Activated T-helper 2 cell treated with anti-CD3 and anti-CD28 coated beads, Interferon-gamma antibody, Interleukin-2, Interleukin-4, amounts not matched to agents 10 μg/mL and 5 μg/mL and 100 μg/mL, durations not matched to agents 14 hours and 24 hours and 36 hours (primary cell): ENCODE results near the gene MUC15. TPM values are rescaled to one million over a fixed set of nuclear protein-coding genes. Genes with fewer than 3 reads are reported as not detected.

Experiments used
- DNase-seq: peaks from one replicate; pipeline ENCODE4 v3.0.0; 2021; ENCODE audit warnings: low spot score
- H3K27ac Mint-ChIP-seq: one replicate; pipeline ENCODE4 v1.8.0; 2021; ENCODE audit warnings: mixed read lengths
- H3K27me3 Mint-ChIP-seq: one replicate; pipeline ENCODE4 v1.8.0; 2021; ENCODE audit warnings: low read depth, mixed read lengths
- H3K36me3 Mint-ChIP-seq: one replicate; pipeline ENCODE4 v1.8.0; 2021; ENCODE audit warnings: low read depth, mixed read lengths
- H3K4me1 Mint-ChIP-seq: one replicate; pipeline ENCODE4 v1.8.0; 2021; ENCODE audit warnings: low read depth, mixed read lengths
- H3K4me3 Mint-ChIP-seq: one replicate; pipeline ENCODE4 v1.8.0; 2021; ENCODE audit warnings: low read depth, mild to moderate bottlenecking, moderate library complexity, mixed read lengths
- H3K9me3 Mint-ChIP-seq: one replicate; pipeline ENCODE4 v1.8.0; 2021; ENCODE audit warnings: mixed read lengths
- intact Hi-C: fragments of 100-400 bp; cut with micrococcal nuclease; formaldehyde crosslinking; loops from one replicate; pipeline ENCODE4 v1.15.1; 2023
- total RNA-seq: library from RNA; stranded (reverse); gene quantifications from 2 replicates; pipeline ENCODE4 v1.2.3, GENCODE V29; 2022

MUC15 gene
- total RNA-seq, 1 donor from 2014 or later, result not detected

DNA sequence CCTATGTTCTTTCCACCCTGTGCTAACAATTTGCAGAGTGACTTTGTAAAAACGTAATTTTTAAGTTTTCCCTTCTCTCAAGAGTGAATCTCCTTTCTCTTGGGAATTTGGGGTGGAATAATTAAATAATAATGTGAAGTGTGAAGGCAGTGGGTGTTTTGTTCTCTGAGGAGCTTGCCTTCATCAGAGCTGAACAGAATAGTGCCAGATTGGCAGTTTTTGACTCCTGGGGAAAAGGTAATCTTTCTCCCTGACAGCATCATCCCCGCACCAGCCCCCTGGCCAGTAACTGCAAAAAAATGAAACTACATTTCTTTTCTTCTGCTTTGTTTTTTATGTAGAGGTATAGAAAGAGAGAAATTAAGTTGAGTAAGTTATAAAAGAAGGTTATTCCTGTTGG lies 59.9 kb downstream of the MUC15 start:
- no peaks in the 10 kb centered on the region for H3K36me3 Mint-ChIP-seq
- intact Hi-C loops, result no loop called here
- no peak overlapping the region for H3K27ac Mint-ChIP-seq
- DNase-seq, result no peak
- no peaks in the 10 kb centered on the region for H3K4me1 Mint-ChIP-seq
- no peaks in the 10 kb centered on the region for H3K27me3 Mint-ChIP-seq
- H3K9me3 Mint-ChIP-seq, result peaks cover 16% of the 10 kb centered on the region
- H3K4me3 Mint-ChIP-seq, result no peak overlapping the region

DNA sequence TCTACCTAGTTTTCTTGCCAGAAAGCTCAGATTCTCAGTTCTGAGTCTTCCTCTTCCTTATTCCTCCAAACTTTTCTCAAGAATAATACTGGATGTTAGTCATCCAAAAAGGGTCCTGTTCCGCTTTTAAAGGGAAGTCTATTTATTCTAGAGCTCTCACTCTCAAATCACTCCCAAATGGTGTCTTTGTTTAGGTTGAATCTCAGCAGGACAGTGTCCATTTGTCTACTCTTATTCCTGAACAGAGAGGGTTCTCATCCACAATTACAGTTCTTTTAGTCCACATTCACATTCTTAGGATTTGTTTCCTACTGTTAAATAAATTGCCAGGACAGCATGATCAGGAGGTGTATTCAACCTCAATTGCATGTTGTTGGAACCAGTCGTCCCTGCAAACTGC lies 61.3 kb downstream of the MUC15 start:
- Mint-ChIP-seq H3K27me3 (no peaks in the 10 kb centered on the region), H3K4me3 (no peak overlapping the region), H3K36me3 (no peaks in the 10 kb centered on the region), H3K4me1 (no peaks in the 10 kb centered on the region), H3K27ac (no peak overlapping the region), H3K9me3 (peaks cover 16% of the 10 kb centered on the region)
- intact Hi-C loops, result no loop called here
- DNase-seq, result no peak

DNA sequence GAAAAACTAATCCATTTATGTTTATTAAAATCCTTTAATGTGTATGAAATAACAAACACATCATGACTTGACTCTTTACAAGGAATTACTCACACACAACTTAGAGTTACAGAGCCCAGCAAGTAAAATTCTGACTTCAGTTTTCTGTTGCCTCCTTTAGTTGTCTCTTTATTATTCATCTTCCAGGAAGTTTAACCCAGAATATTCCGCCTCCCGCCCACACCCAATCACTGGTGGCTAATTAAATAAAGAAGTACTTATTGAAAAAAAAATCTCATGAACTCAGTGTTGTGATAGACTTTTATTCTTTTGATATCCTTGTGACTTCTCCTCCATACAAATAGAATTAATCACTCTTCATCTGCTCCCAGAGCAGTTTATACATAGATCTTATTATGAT lies 61.9 kb downstream of the MUC15 start:
- no peaks in the 10 kb centered on the region for H3K4me1 Mint-ChIP-seq
- H3K27me3 Mint-ChIP-seq, result no peaks in the 10 kb centered on the region
- DNase-seq, result no peak
- no peak overlapping the region for H3K27ac Mint-ChIP-seq
- peaks cover 16% of the 10 kb centered on the region for H3K9me3 Mint-ChIP-seq
- no peaks in the 10 kb centered on the region for H3K36me3 Mint-ChIP-seq
- intact Hi-C loops, result no loop called here
- no peak overlapping the region for H3K4me3 Mint-ChIP-seq

Other genes starting within 250 kb of the MUC15 start
- gene ANO3, start 240.1 kb downstream of the MUC15 start, total RNA-seq, result not detected in 2 replicates
- not detected in 2 replicates for gene SLC5A12, start 149.8 kb upstream of the MUC15 start, total RNA-seq